K562 (cell line): ENCODE results near the gene HOXC10. TPM values are rescaled to one million over a fixed set of nuclear protein-coding genes. Genes with fewer than 3 reads are reported as not detected.
A peak's percentile ranks its signal among the peaks of the same experiment; 100 is the strongest.

ENCODE experiments used
- ATAC-seq: fragments of 200-7000 bp; cut with Tn5 transposase; 3 replicates; pipeline ENCODE4 v1.9.1; 2020; ENCODE audit warnings: moderate library complexity
- BruUV-seq: library from RNA; stranded (reverse); fragments of 400-500 nt; replicated peaks from 2 replicates; lab custom pipeline; 2021; lab: Mats Ljungman, UMichigan
- CTCF ChIA-PET: fragments of 300-600 bp; formaldehyde crosslinking; extraction: SDS; loops from one replicate; lab custom pipeline; 2021; ENCODE audit warnings: low intra/inter-chr PET ratio; lab: Yijun Ruan, JAX
- POLR2A ChIA-PET: fragments of 300-600, 350-650 bp; sonication (Branson Sonifier 250); formaldehyde crosslinking; extraction: SDS; loops from one replicate; lab custom pipeline; 2021; ENCODE audit warnings: antibody characterized with exemption, inconsistent platforms; lab: Yijun Ruan, JAX
- DNase-seq, 4 experiments: peaks; one replicate each; pipeline versions ENCODE4 v3.0.0 to v3.0.0-alpha.2; 2011 to 2018; ENCODE audit warnings: low spot score in 3 of 4, mixed read lengths in 3 of 4; ENCODE audit errors: extremely low read depth in 1 of 4
- FAIRE-seq: peaks from 2 replicates; lab custom pipeline; 2011; peaks lifted over from hg19 to GRCh38; lab: Jason Lieb, UNC
- H2AFZ ChIP-seq: 2 replicates; pipeline ENCODE4 v1.6.0; 2011; ENCODE audit warnings: low read depth, low read length, control low read depth, inconsistent platforms
- H3K27ac ChIP-seq: fragments of 200-600 bp; 3 replicates; pipeline ENCODE4 v1.8.0; 2011; ENCODE audit warnings: low read depth, mild to moderate bottlenecking, control low read depth, inconsistent platforms, low read length, moderate library complexity, mixed read lengths; ENCODE audit errors: extremely low read depth
- H3K27me3 ChIP-seq, 2 experiments: fragments of 300-600 bp in 1 of 2; 2 replicates in 1 of 2; 3 replicates in 1 of 2; pipeline versions ENCODE4 v1.6.0 to v1.8.0; 2011; ENCODE audit warnings: inconsistent platforms in 2 of 2, low read length in 2 of 2, mild to moderate bottlenecking in 1 of 2, mixed read lengths in 1 of 2, moderate library complexity in 1 of 2; ENCODE audit not compliant: control insufficient read depth in 2 of 2, insufficient read depth in 2 of 2
- H3K36me3 ChIP-seq: fragments of 300-600 bp; 3 replicates; pipeline ENCODE4 v1.8.0; 2011; ENCODE audit warnings: mild to moderate bottlenecking, low read length, inconsistent platforms; ENCODE audit not compliant: control insufficient read depth, insufficient read depth
- H3K4me1 ChIP-seq, 2 experiments: fragments of 200-600 bp in 1 of 2; replicated peaks in 1 of 2; 2 replicates in 1 of 2; 3 replicates in 1 of 2; pipeline versions ENCODE4 v1.5.1 to v1.8.0; 2011; ENCODE audit warnings: inconsistent platforms in 2 of 2, low read length in 2 of 2, mild to moderate bottlenecking in 1 of 2, mixed read lengths in 1 of 2, moderate library complexity in 1 of 2; ENCODE audit not compliant: control insufficient read depth in 2 of 2, insufficient read depth in 2 of 2
- H3K4me2 ChIP-seq: 2 replicates; pipeline ENCODE4 v1.6.1; 2011; ENCODE audit warnings: low read length, control low read depth, inconsistent platforms, mixed read lengths; ENCODE audit not compliant: insufficient read depth
- H3K4me3 ChIP-seq: fragments of 200-600 bp; sonication (generic), shearing (Covaris generic); 2 replicates; pipeline ENCODE4 v1.5.1; 2016; ENCODE audit warnings: control low read depth, inconsistent platforms
- H3K79me2 ChIP-seq: fragments of 200-600 bp; 3 replicates; pipeline ENCODE4 v1.8.0; 2011; ENCODE audit warnings: low read length, inconsistent platforms; ENCODE audit not compliant: control insufficient read depth, insufficient read depth
- H3K9ac ChIP-seq, 2 experiments: 2 replicates each; pipeline versions ENCODE4 v1.6.0 to v1.6.1; 2011; ENCODE audit warnings: low read depth in 2 of 2, low read length in 2 of 2, control low read depth in 1 of 2, inconsistent platforms in 1 of 2, mild to moderate bottlenecking in 1 of 2, mixed read lengths in 1 of 2; ENCODE audit not compliant: insufficient read depth in 1 of 2
- H3K9me1 ChIP-seq: one replicate; pipeline ENCODE4 v1.6.0; 2011; ENCODE audit warnings: inconsistent platforms, mild to moderate bottlenecking, low read length, moderate library complexity; ENCODE audit not compliant: control insufficient read depth, insufficient read depth
- H3K9me3 ChIP-seq: replicated peaks from 2 replicates; pipeline ENCODE4 v1.5.1; 2011; ENCODE audit warnings: low read depth, low read length, inconsistent platforms; ENCODE audit not compliant: control insufficient read depth, insufficient read depth
- H4K20me1 ChIP-seq: replicated peaks from 2 replicates; pipeline ENCODE4 v1.6.1; 2011; ENCODE audit warnings: low read length, inconsistent platforms, mixed read lengths; ENCODE audit not compliant: control insufficient read depth, insufficient read depth
- BHLHE40 ChIP-seq: IDR thresholded peaks from 2 replicates; pipeline ENCODE4 v1.6.1; 2011; ENCODE audit warnings: low read length, improper control_type of control experiment
- CEBPB ChIP-seq: fragments of 450-650 bp; IDR thresholded peaks from 2 replicates; pipeline ENCODE4 v1.6.1; 2016; ENCODE audit warnings: missing genetic modification characterization, missing compliant biosample characterization
- LEF1 ChIP-seq: fragments of 450-650 bp; IDR thresholded peaks from 2 replicates; pipeline ENCODE4 v1.6.1; 2016; ENCODE audit warnings: mild to moderate bottlenecking
- PCBP1 ChIP-seq: fragments of 200-400 bp; formaldehyde crosslinking; IDR thresholded peaks from 2 replicates; pipeline ENCODE4 v1.6.1; 2018; ENCODE audit warnings: mild to moderate bottlenecking, low read depth, low read length; ENCODE audit not compliant: poor library complexity, severe bottlenecking
- RBM14 ChIP-seq: fragments of 200-400 bp; formaldehyde crosslinking; IDR thresholded peaks from 2 replicates; pipeline ENCODE4 v1.6.1; 2018; ENCODE audit warnings: low read depth, mild to moderate bottlenecking, low read length, moderate library complexity, borderline replicate concordance; ENCODE audit not compliant: insufficient read depth
- RBM22 ChIP-seq: fragments of 200-400 bp; formaldehyde crosslinking; IDR thresholded peaks from 2 replicates; pipeline ENCODE4 v1.6.1; 2018; ENCODE audit warnings: low read length, low read depth; ENCODE audit not compliant: poor library complexity, severe bottlenecking
- USF2 ChIP-seq: sonication (generic); formaldehyde crosslinking; IDR thresholded peaks from 2 replicates; pipeline ENCODE4 v1.5.0; 2020; ENCODE audit warnings: missing genetic modification reagents
- ZSCAN29 ChIP-seq: fragments of 450-650 bp; IDR thresholded peaks from 2 replicates; pipeline ENCODE4 v1.6.1; 2017
- WGBS: fragments of 100-300 bp; shearing (Covaris generic); methylation state at CpG from one replicate; pipeline ENCODE4 v1.1.6; 2016; ENCODE audit warnings: low coverage, mixed read lengths; ENCODE audit not compliant: insufficient coverage; ENCODE audit errors: missing lambda C conversion rate; 5-methylcytosine and 5-hydroxymethylcytosine counted together
- in situ Hi-C: fragments of 300-500 bp; cut with MboI; formaldehyde crosslinking; loops from 4 replicates; pipeline ENCODE4 v1.15.0; 2018; ENCODE audit warnings: inconsistent platforms, mixed read lengths
- intact Hi-C: fragments of 100-400 bp; cut with micrococcal nuclease; formaldehyde crosslinking; loops from 2 replicates; pipeline ENCODE4 v1.14.2; 2022
- polyA plus RNA-seq, 8 experiments: library from polyadenylated mRNA; depleted of rRNA in 4 of 8; stranded (reverse) in 5 of 8; unstranded in 3 of 8; fragments of >200 nt; fragmentation: Nextera tagmentation in 2 of 8; fragmentation: Illumina TruSeq in 1 of 8; extraction: Ambion mirVana in 2 of 8; extraction: Trizol in 1 of 8; gene quantifications; 2 replicates each; pipeline versions ENCODE4 v1.2.1 to v1.2.3, GENCODE V29; 2011 to 2014; ENCODE audit warnings: inconsistent platforms in 1 of 8, missing spikeins in 1 of 8
- total RNA-seq, 7 experiments: library from RNA; depleted of rRNA in 6 of 7; stranded (reverse); fragments of >200 nt in 6 of 7; fragmentation: Illumina TruSeq in 2 of 7; extraction: Trizol in 2 of 7; gene quantifications; 2 replicates each; pipeline versions ENCODE4 v1.2.1 to v1.2.3, GENCODE V29; 2011 to 2021; ENCODE audit warnings: low replicate concordance in 1 of 7

The HOXC10 gene
- total and polyA plus RNA-seq, 9 of the 15 experiments (the other 6 are each of a cell fraction or from before 2014, with no cell fraction given) = 0.13 to 0.77 (median 0.35) TPM; not detected in 2

GRCh38 chr12:53938326-53939140, 46.4 kb upstream of the HOXC10 start, which contains the start of gene HOXC13 (continued):
- TF ChIP-seq LEF1 = peak; percentile 57; the same call in 1 of the 2 replicates
- peak; percentile 100 for TF ChIP-seq USF2 (CRISPR knock-in tag)
- peak; percentile 97 for TF ChIP-seq BHLHE40

- no peak for ATAC-seq
- H3K36me3 ChIP-seq = no peaks in the 10 kb centered on the region
- TF ChIP-seq PCBP1 = no peak
- 0 out of 2 replicates have a peak, but pooled peaks have one; percentile 46 for TF ChIP-seq RBM14
- TF ChIP-seq RBM22 = no peak
- peak; percentile 94 for TF ChIP-seq ZSCAN29
- peak; percentile 29; the same call in 1 of the 2 replicates for TF ChIP-seq CEBPB (tag)
- 0 out of 2 replicates have a peak overlapping the region, but pooled peaks have one; percentile 62 for H3K4me2 ChIP-seq
- peak overlapping the region in 1 of 2 experiments; percentile 85; a peak in 2 of 4 replicates for H3K9ac ChIP-seq
- POLR2A ChIA-PET = interaction anchor here (0.6 to 1.1 kb wide), 3 partner anchors 9 to 18 kb away, joined by 3 to 6 read pairs (median 3); partner anchors contain the start of gene HOXC12
- H3K9me3 ChIP-seq = no peaks in the 10 kb centered on the region
- no peak overlapping the region; the same call in 1 of the 2 replicates for H2AFZ ChIP-seq
- H3K9me1 ChIP-seq = no peaks in the 10 kb centered on the region
- H3K4me3 ChIP-seq = peak overlapping the region; percentile 15; the same call in 1 of the 2 replicates
- peaks cover 33 to 60% of the 10 kb centered on the region in 2 experiments for H3K27me3 ChIP-seq
- WGBS = 32% methylated on average over 45 of the region's 91 CpGs
- in situ Hi-C loops = no loop called here
- no peak for DNase-seq
- H4K20me1 ChIP-seq = no peaks in the 10 kb centered on the region
- peaks cover 0 to 24% of the 10 kb centered on the region in 2 experiments; a peak in 2 of 5 replicates for H3K4me1 ChIP-seq
- intact Hi-C loops = no loop called here
- H3K27ac ChIP-seq = no peak overlapping the region
- CTCF ChIA-PET = interaction anchor here (0.6 kb wide), 1 partner anchor 8 kb away, joined by 8 read pairs; no protein-coding TSS in a partner anchor
- no TSS peak for BruUV-seq
- no peaks in the 10 kb centered on the region for H3K79me2 ChIP-seq
- no peak for FAIRE-seq
Observed at GRCh38 chr12:53939141-53940108, 45.5 kb upstream of the HOXC10 start.
